A549 treated with CORT108297 at 1 μM for 4 hours (cell line): Measurements from ENCODE around the gene ABLIM3. TPM values are rescaled to one million over a fixed set of nuclear protein-coding genes. Genes with fewer than 3 reads are reported as not detected.

Source experiments
- total RNA-seq: library from RNA; stranded (reverse); fragments of 200-300 nt; extraction: Qiagen RNA extraction; gene quantifications from 5 replicates; pipeline ENCODE4 v1.2.3, GENCODE V29; 2022

The ABLIM3 gene
- total RNA-seq = 14.3 to 19.5 TPM (median 15.8 TPM) in 5 replicates

GRCh38 chr5:149141224-149141956 lies at the start of gene ABLIM3:
ABLIM3 (plus strand) TSS chr5:149141493; CDS start chr5:149142096, 603 bp downstream.

GRCh38 chr5:149271716-149272563 lies 130.6 kb downstream of the ABLIM3 start, which contains the start of gene AFAP1L1:
AFAP1L1 (plus strand) TSS chr5:149271859; CDS start chr5:149271969, 110 bp downstream.

Other genes with a start within 250 kb of the ABLIM3 start
- gene SH3TC2, start 78.4 kb upstream of the ABLIM3 start, total RNA-seq = 0.35 to 0.58 TPM (median 0.36 TPM) in 5 replicates
- gene AFAP1L1, start 130.4 kb downstream of the ABLIM3 start, total RNA-seq = 6.4 to 10.7 TPM (median 9.7 TPM) in 5 replicates
- 6.0 to 8.5 TPM (median 7.5 TPM) in 5 replicates for gene GRPEL2, start 204.0 kb downstream of the ABLIM3 start, total RNA-seq
- gene PCYOX1L, start 216.6 kb downstream of the ABLIM3 start, total RNA-seq = 2.6 to 2.9 TPM (median 2.6 TPM) in 5 replicates
- gene IL17B, start 237.8 kb downstream of the ABLIM3 start, total RNA-seq = 0.18 TPM in 1 of 5 replicates, not detected in the others